Measurements from ENCODE around the gene DCBLD1. TPM values are rescaled to one million over a fixed set of nuclear protein-coding genes. Genes with fewer than 3 reads are reported as not detected.

DCBLD1 gene
- total and polyA plus RNA-seq, 9 of the 15 experiments (the other 6 are each of a cell fraction or from before 2014, with no cell fraction given), result 0.80 to 8.5 (median 6.8) TPM

- FAIRE-seq, result no peak
- no peaks in the 10 kb centered on the region for H4K20me1 ChIP-seq (replicated peaks; ENCODE audit: control insufficient read depth, insufficient read depth, low read length)
- WGBS (ENCODE audit: insufficient coverage, low coverage, missing lambda C conversion rate), result 60% methylated on average over 4 of the region's 4 CpGs
- in situ Hi-C loops (cut with MboI), result no loop called here
- DNase-seq (ENCODE audit: extremely low read depth in 1 of 4, low spot score in 3 of 4), result no peak
- no peak for ATAC-seq
- no peak overlapping the region for H3K4me2 ChIP-seq (ENCODE audit: insufficient read depth, low read length)
- CTCF ChIA-PET (ENCODE audit: low intra/inter-chr PET ratio), result no interaction called here
- H3K9ac ChIP-seq (ENCODE audit: insufficient read depth in 1 of 2, low read depth in 2 of 2, low read length in 2 of 2), result no peak overlapping the region
- H3K4me1 ChIP-seq (replicated peaks in 1 of 2; ENCODE audit: control insufficient read depth in 2 of 2, insufficient read depth in 2 of 2, low read length in 2 of 2), result no peaks in the 10 kb centered on the region
- H2AFZ ChIP-seq (ENCODE audit: low read depth, low read length), result no peak overlapping the region
- TF ChIP-seq TAF7 (tag; IDR thresholded peaks at IDR 0.05) (no peak), STAT5A (IDR thresholded peaks at IDR 0.05; ENCODE audit: borderline replicate concordance, low read length) (no peak), POLR2B (IDR thresholded peaks at IDR 0.05; ENCODE audit: low read depth, partially characterized antibody) (no peak), ZNF79 (CRISPR knock-in tag; IDR thresholded peaks at IDR 0.05; ENCODE audit: low read depth) (no peak), EZH2 (IDR thresholded peaks at IDR 0.05; ENCODE audit: borderline replicate concordance, low read depth, low read length) (no peak), DLX4 (CRISPR knock-in tag; IDR thresholded peaks at IDR 0.05) (no peak), MBD1 (CRISPR knock-in tag; IDR thresholded peaks at IDR 0.05) (no peak), ARID2 (IDR thresholded peaks at IDR 0.05) (no peak), CXXC5 (CRISPR knock-in tag; IDR thresholded peaks at IDR 0.05) (no peak), MCM7 (IDR thresholded peaks at IDR 0.05) (no peak), HNRNPUL1 (IDR thresholded peaks at IDR 0.05; ENCODE audit: low read length) (no peak), HOXB6 (CRISPR knock-in tag; IDR thresholded peaks at IDR 0.05; ENCODE audit: borderline replicate concordance) (no peak), ZNF347 (CRISPR knock-in tag; IDR thresholded peaks at IDR 0.05; ENCODE audit: low read depth) (no peak), LEF1 (IDR thresholded peaks at IDR 0.05) (no peak), HMG20A (CRISPR knock-in tag; conservative IDR thresholded peaks at IDR 0.05) (no peak), RNF219 (CRISPR knock-in tag; IDR thresholded peaks at IDR 0.05) (no peak), XRCC3 (IDR thresholded peaks at IDR 0.05) (no peak), FOXM1 (IDR thresholded peaks at IDR 0.05; ENCODE audit: low read depth) (no peak), FOXM1 (CRISPR knock-in tag; IDR thresholded peaks at IDR 0.05; ENCODE audit: low read depth) (no peak)
- no TSS peak for BruUV-seq (replicated peaks)
- no peaks in the 10 kb centered on the region for H3K79me2 ChIP-seq (ENCODE audit: control insufficient read depth, insufficient read depth, low read length)
- POLR2A ChIA-PET, result interaction anchor here (1.3 kb wide), 1 partner anchor 9 kb away, joined by 3 read pairs; no protein-coding TSS in a partner anchor
- intact Hi-C loops (cut with micrococcal nuclease), result no loop called here
- no peaks in the 10 kb centered on the region for H3K9me3 ChIP-seq (replicated peaks; ENCODE audit: control insufficient read depth, insufficient read depth, low read depth, low read length)
- no peaks in the 10 kb centered on the region for H3K27me3 ChIP-seq (ENCODE audit: control insufficient read depth in 2 of 2, insufficient read depth in 2 of 2, low read length in 2 of 2)
- no peak overlapping the region for H3K4me3 ChIP-seq
- no peaks in the 10 kb centered on the region for H3K9me1 ChIP-seq (ENCODE audit: control insufficient read depth, insufficient read depth, low read length)
- H3K36me3 ChIP-seq (ENCODE audit: control insufficient read depth, insufficient read depth, low read length), result peaks cover 7% of the 10 kb centered on the region; the same call in 1 of the 3 replicates
- no peak overlapping the region for H3K27ac ChIP-seq (ENCODE audit: extremely low read depth, low read depth, low read length)
Measured at GRCh38 chr6:117505311-117505710, 22.8 kb downstream of the DCBLD1 start.
